ENCODE measurements around the gene SHF.
"Not testable (repeated sequence)": the region's sequence is repeated elsewhere in the genome, so short reads cannot be mapped to it uniquely, and the experiment has no call there.

Gene SHF, protein sequence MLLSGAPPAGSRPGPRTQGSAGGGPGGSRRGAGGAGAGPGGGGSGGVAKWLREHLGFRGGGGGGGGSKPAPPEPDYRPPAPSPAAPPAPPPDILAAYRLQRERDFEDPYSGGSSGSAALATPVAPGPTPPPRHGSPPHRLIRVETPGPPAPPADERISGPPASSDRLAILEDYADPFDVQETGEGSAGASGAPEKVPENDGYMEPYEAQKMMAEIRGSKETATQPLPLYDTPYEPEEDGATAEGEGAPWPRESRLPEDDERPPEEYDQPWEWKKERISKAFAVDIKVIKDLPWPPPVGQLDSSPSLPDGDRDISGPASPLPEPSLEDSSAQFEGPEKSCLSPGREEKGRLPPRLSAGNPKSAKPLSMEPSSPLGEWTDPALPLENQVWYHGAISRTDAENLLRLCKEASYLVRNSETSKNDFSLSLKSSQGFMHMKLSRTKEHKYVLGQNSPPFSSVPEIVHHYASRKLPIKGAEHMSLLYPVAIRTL

DNA sequence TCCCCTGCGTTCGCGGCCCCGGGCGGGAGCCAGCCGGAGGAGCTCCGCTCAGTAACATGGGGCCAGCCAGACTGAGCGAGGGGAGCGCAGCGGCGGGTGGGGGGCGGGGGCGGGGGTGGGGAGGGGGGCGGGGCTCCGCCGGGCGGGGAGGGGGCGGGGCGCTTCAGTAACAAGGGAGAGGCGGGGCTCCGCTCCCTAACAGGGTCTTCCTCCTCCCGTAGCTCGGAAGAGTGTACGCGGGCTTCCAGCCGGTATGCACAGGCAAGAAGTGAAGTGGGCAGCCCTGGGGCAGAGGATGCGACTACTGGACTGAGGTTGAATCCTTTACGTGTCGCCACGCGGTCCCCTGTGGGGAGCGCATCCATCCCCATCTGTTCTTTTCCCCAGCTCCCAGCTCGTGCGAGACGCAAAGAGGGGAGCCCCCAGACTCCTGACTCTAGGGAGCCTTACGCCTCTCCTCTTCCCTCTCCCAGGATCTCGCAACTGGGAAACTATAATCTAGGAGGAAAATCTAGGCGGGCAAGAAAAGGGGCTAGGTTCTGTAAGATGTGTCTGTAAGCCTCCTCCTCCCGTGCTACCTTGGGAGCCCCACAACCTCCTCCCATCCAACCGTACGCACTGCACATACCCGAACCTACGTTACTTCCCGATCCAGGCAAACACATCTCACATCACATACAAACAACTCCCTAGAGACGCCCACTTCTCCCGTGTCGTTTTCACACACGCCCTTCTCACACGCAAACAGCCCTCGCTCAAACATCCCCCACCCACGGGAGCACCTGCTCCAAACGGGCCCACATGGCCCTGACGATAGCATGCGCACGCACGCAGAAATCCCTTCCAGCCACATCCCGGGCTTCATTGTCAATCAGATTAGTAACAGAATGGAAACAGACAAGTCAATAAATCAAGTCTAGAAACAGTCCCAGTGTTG is at the start of gene SHF:
SHF (minus strand) TSS at position 73 of the 937 bp plus-strand sequence; CDS start at position 58, 15 bp downstream.
- FAIRE-seq = no peak

DNA sequence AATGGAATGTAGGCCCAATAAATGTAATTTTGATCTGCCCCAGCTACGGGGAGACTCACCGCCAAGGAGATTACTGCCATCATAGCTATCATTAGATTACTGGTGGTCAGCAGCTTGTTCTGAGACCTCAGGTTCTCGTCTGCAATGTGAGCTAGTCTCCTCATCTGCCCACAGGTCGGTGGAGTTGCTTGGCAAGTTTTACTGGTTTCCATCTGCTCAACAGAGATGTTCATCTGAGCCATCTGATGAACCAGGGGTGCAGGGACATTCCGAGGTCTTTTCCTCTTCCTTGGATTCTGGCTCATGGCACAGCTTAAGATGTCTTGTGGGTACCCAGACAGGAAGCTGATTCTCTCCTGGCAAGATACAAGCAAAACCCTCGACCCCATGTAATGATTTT is 49.0 kb upstream of the SHF start:
- FAIRE-seq = not testable (repeated sequence)

DNA sequence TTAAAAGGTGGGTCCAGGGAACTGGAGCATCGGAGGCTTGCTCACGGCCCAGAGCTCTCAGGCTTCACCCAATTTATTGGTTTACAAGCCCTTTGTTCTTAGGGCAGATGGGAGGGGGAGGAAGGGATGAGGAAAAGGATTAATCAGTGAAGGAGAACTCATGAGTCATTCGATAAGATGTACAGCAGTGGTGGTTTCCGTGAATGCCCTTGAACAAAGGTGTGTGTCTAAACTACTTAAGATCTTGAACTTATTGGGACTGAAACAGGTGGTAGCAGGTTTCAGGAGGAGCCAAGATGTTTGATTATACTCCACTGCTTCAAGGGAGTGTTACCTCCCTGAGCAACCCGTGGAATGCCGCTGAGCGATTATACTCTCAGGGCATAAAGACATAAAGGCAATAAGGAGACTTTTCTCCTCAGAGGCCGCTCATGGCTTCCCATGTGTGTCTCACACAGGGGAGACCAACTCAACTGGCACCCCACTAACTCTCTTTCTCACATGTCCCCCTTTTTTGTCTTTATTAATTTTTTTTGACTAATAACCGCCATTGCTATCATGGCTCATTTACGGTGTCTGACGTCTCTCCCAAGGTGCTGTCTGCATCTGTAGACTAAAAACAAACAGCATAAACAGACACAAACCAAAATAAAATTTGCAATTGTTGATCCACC is 46.9 kb upstream of the SHF start:
- FAIRE-seq = no peak

DNA sequence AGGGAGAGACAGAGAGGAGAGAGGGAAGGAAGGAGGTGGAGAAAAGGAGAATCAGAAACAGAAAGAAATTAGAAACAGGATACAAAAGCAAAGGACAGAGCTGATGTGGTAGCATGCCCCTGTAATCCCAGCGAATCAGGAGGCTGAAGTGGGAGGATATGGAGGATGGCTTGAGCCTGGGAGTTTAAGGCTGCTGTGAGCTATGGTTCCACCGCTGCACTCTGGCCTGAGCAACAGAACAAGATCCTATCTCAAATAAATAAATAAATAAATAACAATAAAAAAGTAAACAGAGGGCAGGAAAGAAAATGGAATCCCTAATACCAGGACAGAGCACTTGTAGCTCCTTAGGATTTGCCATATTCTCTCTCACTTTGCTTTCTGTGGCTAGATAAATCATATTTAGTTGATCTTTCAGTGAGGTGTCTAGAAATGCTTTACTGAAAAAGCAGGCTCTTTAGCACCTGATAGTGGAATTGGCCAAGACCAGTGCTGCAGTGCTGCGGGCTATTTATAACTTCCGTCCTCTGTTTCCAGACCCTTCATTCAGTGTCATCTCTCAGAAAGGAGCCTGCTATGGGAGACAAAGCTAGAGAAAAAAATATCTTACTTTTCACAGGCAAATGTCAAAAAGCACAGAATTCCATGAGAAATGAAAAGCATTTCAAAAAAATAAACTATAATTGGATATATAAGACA is 44.2 kb upstream of the SHF start:
- no peak for FAIRE-seq

DNA sequence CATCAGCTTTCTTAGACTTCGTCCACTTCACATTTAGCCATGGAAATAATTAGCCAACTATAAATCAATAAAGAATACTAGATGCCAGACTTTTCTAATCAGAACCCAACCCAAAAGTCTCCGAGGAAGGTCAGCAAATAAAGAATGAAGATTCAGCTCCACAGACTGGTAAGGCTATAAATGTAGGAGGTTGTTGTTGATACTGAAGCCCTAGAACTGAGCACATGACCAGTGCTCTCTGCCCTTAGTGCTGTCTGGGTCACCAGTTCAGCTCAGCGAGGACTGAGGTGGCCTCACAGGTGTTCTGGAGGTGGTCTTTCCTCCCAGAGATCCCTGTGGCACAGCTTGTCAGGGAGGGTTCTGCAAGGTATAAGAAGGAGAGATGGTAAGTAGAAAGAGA is 43.4 kb upstream of the SHF start:
- FAIRE-seq = no peak

DNA sequence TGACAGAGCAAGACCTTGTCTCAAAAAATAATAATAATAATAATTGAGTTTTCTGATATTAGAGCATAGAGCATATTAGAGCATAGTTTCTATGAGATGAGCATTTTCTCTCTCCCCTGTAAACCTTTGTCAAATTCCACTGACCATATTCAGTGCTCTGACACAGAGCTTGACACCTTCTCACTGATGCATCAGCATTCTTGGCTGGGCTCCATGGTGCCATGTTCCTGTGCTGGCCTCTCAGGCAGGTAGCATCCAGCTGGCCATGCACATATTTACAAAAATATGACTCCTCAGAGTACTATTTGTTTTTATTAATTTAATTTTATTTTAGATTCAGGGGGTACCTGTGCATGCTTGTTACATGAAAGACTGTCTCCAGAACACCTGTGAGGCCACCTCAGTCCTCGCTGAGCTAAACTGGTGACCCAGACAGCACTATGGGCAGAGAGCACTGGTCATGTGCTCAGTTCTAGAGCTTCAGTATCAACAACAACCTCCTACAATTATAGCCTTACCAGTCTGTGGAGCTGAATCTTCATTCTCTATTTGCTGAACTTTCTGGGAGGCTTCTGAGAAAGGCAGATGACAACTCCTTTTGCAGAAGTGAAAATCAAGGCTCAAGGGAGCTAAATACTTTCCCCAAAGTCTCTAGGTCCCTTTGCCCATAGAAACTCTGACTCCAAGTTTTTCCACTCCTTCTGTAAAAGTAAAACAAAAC is 42.6 kb upstream of the SHF start:
- FAIRE-seq = no peak

DNA sequence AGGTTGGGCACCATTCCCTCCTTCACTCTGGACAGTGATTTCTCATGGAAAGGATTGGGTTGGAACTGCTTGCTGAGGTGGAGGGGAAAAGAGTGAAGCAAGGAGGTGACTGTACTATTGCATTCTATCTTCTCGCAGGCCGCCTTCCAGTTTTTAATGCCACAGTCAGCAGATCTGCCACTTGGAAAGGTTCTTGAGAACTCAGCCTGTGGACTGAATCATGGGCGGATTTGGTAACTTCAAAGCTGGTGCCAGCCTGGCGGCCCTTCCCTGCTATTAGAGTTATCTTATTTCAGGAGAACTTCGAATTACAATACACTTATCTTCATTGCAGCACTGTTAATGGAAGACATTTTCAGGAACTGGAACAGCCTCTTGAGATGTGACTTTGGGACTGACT is 41.2 kb upstream of the SHF start:
- FAIRE-seq = no peak

DNA sequence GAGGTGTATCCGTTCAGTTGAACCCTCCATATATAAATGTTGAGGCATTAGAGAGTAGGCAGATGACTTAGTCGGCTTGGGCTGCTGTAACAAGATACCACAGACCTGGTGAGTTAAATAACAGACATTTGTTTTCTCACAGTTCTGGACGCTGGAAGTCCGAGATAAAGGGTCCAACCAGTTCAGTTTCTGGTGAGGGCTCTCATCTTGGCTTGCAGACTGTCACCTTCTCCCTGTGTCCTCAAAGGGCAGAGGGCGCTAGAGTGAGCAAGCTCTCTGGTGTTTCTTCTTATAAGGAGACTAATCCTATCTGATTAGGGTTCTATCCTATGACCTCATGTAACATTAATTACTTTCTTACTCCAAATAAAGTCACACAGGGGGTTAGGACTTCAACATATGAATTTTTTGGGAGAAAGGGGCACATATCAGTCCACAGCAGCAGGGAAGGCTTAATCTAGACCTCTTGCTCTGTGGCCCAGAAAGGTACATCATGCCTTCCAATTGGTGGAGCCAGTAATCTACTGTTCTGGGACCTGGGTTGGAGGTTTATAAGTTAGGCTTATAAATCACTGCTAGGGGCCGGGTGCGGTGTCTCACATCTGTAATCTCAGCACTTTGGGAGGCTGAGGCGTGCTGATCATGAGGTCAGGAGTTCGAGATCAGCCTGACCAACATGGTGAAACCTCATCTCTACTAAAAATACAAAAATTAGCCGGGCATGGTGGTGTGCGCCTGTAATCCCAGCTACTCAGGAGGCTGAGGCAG is 37.9 kb upstream of the SHF start:
- no peak for FAIRE-seq

DNA sequence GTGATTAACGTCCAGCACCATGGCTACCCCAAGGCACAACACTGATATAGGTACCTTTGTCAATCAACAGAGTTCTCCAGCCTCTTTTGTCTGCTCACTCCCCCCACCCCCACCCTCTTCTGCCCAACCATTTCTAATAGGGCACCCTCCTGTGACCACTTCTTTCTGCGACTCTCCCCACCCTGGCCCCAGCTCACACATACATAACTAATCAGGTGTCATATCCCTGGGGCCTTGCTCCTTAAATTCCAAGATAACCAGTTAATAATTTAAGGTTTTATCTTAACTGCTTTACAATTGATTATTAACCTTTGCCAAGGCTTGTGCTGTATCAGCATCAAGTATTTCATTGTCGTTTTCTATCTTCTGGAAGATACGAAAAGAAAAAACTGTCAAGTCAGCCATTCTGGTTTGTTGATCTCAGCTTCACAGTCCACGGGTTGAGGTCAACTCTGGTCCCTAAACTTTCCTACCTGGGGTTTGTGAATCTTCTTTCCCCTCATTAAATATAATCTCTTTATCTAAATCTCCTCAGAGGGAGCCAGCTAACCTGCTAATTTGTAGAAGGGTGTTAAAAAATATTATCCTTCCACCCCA is 37.0 kb upstream of the SHF start:
- FAIRE-seq = no peak

DNA sequence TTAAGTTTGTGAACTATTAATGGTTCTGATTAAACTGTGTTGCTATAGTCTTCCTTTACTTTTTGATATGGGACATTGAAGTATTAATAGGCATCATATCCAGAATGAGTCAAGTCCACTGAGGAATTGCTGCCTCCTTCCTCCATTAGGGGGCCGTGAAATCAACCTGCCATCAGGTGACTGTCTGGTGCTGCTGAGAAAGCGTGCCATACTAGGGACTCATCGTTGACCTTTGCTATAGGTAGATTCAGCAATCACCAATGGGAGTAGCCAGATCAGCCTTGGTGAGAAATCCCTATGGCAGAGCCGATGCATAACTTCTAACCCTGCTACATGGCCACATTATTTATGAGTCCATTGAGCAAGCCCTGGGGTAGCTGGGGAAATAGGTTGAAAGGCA is 34.2 kb upstream of the SHF start:
- no peak for FAIRE-seq

DNA sequence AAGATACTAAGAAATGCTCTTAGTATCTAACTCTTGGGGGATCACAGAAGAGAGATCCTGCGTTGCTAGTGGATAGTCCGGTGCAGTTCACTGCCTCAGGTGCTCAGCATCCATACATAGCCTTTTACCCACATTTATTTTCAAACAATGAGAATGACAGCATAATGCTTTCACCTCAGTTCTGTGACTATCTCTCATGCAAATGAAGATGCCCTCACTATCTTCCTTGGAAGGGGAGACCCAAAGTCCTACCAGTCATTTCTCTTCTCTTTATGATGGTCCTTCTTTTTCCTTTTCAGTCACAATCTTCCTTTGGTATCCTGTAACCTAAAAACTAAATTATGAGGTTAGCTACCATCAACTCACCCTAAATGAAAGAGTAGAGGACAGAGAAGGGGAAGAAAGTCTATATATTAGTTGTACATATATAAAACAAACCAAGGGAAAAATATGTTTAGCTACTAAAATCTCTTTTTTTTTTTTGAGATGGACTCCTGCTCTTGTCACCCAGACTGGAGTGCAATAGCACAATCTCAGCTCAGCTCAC is 33.4 kb upstream of the SHF start:
- no peak for FAIRE-seq

DNA sequence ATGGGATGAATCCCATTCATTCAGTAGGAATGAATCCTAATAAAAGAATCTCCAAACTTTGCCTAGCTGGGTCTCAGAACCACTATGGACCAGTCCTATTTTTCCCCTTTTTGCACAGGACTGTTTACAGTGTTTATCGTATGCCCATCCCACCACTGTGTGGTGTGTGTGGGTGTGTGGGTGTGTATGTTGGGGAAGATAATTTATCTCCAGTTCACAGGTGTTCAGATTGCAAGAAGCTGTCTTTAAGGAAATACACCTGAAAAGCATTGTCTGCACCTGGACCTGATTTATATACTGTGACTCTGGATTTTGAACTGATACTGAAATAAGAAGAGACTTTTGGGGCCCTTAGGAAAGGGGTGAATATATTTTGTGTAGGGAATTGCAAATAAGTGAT is 24.7 kb upstream of the SHF start:
- FAIRE-seq = no peak

DNA sequence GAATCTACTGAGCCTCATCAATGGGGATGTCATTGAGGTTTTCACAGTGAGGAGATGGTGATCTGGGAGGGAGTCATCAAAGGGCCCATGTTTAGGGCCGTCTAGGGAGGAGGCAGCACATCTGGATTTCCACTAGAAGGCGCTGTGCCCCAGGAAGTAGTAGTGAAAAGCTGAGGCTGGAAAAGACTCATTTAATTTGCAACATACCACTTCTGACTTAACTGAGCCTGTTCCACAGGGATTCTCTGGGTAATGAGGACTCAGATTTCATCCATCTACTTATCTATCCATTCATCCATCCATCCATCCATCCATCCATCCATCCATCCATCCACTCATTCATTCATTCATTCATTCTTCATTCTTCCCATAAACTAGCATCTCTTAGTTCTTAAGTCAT is 17.4 kb upstream of the SHF start:
- no peak for FAIRE-seq

DNA sequence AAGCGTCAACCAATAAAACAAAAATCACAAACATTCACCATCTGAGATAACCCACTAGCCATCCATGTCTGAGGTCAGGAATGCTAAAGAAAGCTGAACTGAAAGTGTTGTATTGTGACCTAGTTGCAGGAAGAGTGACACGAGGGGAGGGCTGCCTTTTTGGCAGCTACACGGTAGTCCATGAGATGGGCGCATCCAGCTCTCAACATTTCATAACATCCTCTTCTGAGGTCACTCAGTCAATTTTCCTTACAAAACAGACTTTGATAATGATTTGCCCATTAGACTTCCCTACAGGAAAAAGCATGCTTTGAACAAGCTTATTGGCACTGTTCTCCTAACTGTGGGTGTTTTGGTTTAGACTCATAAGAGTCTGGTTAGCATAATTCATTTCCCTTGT is 15.4 kb upstream of the SHF start:
- FAIRE-seq = no peak

DNA sequence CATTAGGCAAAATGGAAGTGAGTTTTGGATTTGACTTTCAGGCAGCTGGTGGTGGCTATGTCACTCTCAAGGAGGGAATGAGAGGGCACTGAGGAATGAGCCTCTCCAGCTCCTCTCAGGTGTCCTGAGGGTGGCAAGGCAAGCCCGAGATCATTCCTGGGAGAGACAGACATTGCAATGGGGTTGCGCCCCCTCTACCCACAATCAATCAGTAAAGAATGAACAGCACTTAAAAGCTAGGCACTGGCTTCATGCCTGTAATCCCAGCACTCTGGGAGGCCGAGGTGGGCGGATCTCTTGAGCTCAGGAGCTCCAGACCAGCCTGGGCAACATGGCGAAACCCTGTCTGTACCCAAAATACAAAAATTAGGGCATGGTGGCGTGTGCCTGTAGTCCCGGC is 14.1 kb upstream of the SHF start:
- no peak for FAIRE-seq

DNA sequence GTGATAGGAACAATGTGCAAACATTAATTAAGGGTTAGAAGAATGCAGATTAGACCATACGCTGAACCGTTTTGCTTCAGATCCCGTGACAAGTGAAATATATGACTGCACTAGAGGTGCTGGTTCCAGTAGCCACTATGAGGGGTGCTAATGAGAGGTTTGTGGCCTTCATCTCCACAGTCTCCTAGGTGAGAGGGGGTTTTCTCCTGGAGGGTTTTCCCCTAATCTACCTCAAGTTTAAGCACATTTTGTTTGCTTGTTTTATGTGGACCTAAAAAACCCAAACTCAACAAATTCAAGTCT is 13.7 kb upstream of the SHF start:
- FAIRE-seq = no peak

DNA sequence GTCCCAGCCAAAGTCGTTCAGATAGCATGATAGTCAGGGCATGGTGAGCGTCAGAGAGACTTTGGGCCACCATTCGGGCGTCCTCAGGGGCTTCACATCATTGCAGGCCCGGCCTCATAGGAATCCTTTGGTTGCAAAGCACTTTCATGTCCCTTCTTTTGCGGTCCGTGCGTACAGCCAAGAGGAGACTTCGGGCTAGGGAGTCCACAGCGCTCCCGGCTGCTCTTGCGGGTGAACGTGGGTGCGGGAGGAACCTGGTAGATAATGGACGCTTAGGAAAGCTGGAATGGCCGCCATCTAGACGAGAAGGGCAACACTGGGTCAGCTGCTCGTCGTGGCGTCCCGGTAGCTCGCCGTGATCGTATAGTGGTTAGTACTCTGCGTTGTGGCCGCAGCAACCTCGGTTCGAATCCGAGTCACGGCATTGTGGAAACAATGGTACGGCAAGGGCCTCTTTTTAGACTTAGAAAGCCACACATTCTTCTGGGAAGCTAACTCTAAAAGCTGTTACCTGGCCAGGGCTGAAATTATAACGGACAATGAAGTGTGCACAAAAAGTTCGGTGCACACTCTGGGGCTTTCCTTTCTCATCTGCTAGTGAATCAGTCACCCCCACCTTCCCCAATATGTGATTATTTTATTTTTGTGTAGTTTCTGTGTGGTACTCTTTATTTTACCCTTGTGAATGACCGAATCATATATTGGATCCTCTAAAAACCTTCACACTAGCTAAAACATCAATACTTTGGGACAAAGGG is 13.2 kb upstream of the SHF start:
- FAIRE-seq = no peak

DNA sequence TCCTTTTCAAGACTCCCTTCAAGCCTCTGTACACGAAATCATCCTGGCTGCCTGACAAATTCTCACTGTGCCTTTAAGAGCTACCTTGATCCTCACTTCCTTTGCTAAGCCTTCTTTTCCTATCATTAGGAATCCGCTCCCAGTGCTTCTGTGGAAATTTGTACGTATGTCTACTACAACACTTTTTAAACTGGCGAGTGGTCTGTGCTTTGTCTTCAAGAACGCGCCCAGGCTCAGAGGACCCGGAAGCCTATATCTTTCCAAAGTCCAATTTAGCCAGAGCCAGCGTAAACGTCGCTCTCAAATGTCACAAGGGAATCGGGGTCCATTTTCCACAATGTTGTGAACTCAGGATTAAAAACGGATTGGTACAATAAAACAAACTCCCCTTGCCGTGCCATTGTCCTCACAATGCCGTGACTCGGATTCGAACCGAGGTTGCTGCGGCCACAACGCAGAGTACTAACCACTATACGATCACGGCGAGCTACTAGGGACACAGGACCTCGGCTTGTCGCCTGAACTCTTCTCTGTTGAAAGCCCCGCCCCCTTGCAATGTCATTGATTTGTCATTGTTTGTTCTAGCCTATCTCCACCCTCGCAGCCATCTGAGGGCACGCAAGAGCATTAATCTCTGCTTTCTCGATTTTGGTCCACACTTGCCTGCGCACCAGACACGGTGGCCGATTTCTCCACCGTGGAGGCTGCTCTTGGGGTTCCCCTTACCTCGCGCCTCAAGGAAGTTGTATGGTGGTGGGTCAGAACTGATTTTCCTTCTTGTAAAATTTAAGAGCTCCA is 12.4 kb upstream of the SHF start:
- no peak for FAIRE-seq
